Activated naive CD8-positive, alpha-beta T cell treated with anti-CD3 and anti-CD28 coated beads, Interleukin-2, amount 10 ng/mL, durations not matched to agents 7 days and 5 days (primary cell): ENCODE results near the gene GLI3. TPM values are rescaled to one million over a fixed set of nuclear protein-coding genes. Genes with fewer than 3 reads are reported as not detected.

Experiments
- ATAC-seq: fragments of 150-1000 bp; cut with Tn5 transposase; one replicate; pipeline ENCODE4 v1.10.0; 2021; ENCODE audit warnings: low read depth, moderate library complexity
- POLR2A ChIA-PET: fragments of 350-600 bp; sonication (Branson Sonifier 250); formaldehyde crosslinking; loops from one replicate; lab custom pipeline; 2021; ENCODE audit warnings: antibody characterized with exemption; lab: Charles Lee
- DNase-seq: peaks from one replicate; pipeline ENCODE4 v3.0.0; 2021
- H3K27ac Mint-ChIP-seq: one replicate; pipeline ENCODE4 v1.8.0; 2022; ENCODE audit warnings: mild to moderate bottlenecking, mixed read lengths
- H3K27me3 Mint-ChIP-seq: one replicate; pipeline ENCODE4 v1.8.0; 2022; ENCODE audit warnings: mild to moderate bottlenecking, moderate library complexity, mixed read lengths
- H3K36me3 Mint-ChIP-seq: one replicate; pipeline ENCODE4 v1.8.0; 2021; ENCODE audit warnings: mild to moderate bottlenecking, mixed read lengths
- H3K4me1 Mint-ChIP-seq: one replicate; pipeline ENCODE4 v1.8.0; 2021; ENCODE audit warnings: mixed read lengths
- H3K4me3 Mint-ChIP-seq: one replicate; pipeline ENCODE4 v1.8.0; 2022; ENCODE audit warnings: mild to moderate bottlenecking, moderate library complexity, mixed read lengths
- H3K9me3 Mint-ChIP-seq: one replicate; pipeline ENCODE4 v1.8.0; 2021; ENCODE audit warnings: mixed read lengths
- total RNA-seq, 2 experiments: library from RNA; stranded (reverse); gene quantifications; one replicate each; pipeline ENCODE4 v1.2.3, GENCODE V29; 2021

The GLI3 gene
- total RNA-seq, 2 experiments from 2014 or later = 0.75 to 1.3 TPM

DNA sequence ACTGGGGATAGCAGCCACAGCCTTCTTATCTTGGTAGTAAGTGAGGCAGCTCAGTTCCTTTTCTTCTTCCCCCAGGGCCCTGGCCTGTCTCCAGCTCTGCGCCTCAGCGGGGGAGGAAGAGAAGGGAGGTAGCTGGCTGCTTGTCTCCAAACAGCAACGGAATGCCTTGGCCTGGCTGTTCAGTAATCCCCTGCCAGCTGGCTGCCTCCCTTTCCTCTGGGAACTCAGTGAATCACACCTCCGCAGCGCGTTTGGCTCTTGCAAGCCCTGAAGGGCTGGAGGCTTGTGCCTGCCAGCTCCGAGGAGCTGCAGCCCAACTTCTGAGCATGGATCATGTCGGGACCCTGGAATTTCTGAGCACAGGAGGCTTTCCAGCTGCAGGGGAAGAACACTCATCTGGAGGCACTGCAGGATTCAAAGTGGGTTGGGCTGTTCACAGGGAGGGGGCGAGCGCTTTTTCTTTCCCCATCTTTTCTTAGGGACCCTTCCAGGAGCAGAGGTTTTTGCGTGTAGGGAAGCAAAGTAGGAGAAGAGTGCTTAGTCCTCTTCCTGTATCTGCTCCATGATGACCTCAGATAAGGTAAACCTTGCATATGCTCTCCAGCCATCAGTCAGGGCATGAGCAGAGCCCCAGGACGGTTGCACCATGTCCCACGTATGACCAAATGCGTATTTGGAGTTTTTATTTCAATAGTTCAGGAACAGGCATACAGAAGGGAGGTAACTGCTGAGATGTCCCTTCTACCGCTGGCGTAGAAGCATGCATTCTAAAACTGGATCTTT is 280.9 kb downstream of the GLI3 start:
- Mint-ChIP-seq H3K36me3 (no peaks in the 10 kb centered on the region), H3K9me3 (no peaks in the 10 kb centered on the region), H3K4me3 (no peak overlapping the region), H3K27me3 (peaks cover 16% of the 10 kb centered on the region), H3K4me1 (no peaks in the 10 kb centered on the region), H3K27ac (no peak overlapping the region)
- DNase-seq = no peak
- no peak for ATAC-seq
- POLR2A ChIA-PET = no interaction called here

DNA sequence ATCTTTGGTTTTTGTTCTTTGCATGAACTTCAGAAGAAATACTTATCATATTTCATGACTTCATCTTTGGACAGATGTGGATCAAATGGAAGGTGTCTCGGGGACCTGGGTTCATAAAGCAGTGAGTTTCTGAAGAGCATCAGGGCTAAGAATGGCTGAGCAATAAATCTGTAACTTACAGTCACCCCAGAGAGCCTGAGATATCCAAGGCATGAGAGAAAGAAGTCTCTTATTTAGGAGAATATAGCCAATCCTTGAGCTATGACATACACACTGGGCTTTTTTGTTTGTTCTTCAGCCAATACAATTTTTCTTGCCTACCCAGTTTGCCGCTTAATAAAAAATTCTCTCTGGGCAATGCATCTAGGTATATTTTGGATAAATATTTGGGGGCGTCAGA is 281.6 kb downstream of the GLI3 start:
- no peaks in the 10 kb centered on the region for H3K9me3 Mint-ChIP-seq
- no peak for ATAC-seq

DNA sequence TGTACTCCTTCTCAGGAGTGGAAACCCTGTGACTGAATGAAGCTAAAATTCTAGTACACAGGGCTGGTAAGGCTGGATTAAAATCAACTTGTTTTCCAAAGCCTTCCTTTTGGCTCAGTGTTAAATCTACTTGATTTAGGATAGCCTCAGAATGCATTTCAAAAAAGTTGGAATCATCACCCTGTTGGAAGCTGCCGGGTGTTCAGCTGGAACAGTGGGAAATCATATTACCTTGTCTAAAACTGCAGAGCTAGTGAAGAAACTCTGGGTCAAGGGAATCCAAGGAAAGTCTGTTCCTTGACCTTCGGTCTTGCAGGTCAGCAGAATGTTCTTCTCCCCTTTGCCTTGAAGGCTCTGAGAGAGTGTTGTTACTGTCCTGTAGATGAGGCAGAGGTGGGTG is 282.0 kb downstream of the GLI3 start:
- H3K4me1 Mint-ChIP-seq = no peaks in the 10 kb centered on the region
- no peak overlapping the region for H3K4me3 Mint-ChIP-seq
- ATAC-seq (no peak), DNase-seq (no peak)
- peaks cover 16% of the 10 kb centered on the region for H3K27me3 Mint-ChIP-seq
- no peak overlapping the region for H3K27ac Mint-ChIP-seq
- no peaks in the 10 kb centered on the region for H3K9me3 Mint-ChIP-seq
- no peaks in the 10 kb centered on the region for H3K36me3 Mint-ChIP-seq
- POLR2A ChIA-PET = no interaction called here

More for the DNA sequence above, 281.6 kb downstream of the GLI3 start:
- H3K4me1 Mint-ChIP-seq = no peaks in the 10 kb centered on the region
- POLR2A ChIA-PET = no interaction called here
- H3K4me3 Mint-ChIP-seq = no peak overlapping the region
- no peak overlapping the region for H3K27ac Mint-ChIP-seq
- no peak for DNase-seq
- H3K27me3 Mint-ChIP-seq = peaks cover 16% of the 10 kb centered on the region
- no peaks in the 10 kb centered on the region for H3K36me3 Mint-ChIP-seq

DNA sequence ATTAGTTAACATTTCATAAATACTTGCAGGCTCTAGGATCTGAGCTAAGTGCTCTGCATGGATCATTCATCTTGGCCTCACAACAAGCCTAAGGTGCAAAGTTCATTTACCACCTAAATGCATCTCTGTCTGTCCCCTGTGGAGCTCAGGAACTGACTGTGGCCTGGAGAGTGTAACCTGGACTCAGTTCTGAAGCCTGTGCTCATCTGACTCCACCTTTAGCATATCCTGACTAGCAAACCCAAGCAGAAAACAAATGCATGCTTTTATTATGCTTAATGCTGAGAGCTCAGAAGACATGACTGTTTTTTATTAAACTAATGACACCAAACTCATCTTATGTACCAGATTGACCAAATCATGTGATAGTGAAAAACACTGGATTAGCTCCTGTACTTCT is 288.5 kb downstream of the GLI3 start:
- POLR2A ChIA-PET = no interaction called here

DNA sequence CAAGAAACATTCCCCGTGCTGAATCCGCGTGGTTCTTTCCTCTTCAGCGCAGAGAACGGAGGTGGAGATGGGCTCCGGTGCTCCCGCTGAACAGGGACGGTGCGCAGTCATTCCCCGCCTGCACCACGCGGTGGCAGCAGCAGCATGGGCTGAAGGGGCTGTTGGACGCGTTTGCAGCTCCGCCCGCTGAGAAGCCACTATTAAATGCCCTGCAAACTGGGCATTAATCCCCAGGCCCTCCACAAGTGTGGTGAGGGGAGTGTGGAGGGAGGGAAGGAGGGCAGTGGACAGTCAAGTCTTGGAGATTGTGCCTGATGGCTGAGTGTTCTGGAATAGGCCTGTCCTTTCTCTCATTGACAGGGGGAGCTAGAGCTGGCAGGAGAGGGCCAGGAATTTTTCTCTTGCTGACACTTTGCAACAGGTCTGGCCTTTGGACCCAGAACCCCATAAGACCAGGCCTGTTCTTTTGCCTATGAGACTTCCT is 293.9 kb downstream of the GLI3 start:
- Mint-ChIP-seq H3K27ac (no peak overlapping the region), H3K9me3 (no peaks in the 10 kb centered on the region), H3K36me3 (no peaks in the 10 kb centered on the region), H3K4me3 (no peak overlapping the region), H3K4me1 (peaks cover 7% of the 10 kb centered on the region), H3K27me3 (peaks cover 17% of the 10 kb centered on the region)
- DNase-seq (peak; percentile 81), ATAC-seq (peak; percentile 82)
- POLR2A ChIA-PET = no interaction called here

More for the DNA sequence above, 288.5 kb downstream of the GLI3 start:
- Mint-ChIP-seq H3K27ac (no peak overlapping the region), H3K27me3 (peaks cover 4% of the 10 kb centered on the region), H3K9me3 (no peaks in the 10 kb centered on the region), H3K4me1 (peaks cover 3% of the 10 kb centered on the region), H3K4me3 (no peak overlapping the region), H3K36me3 (no peaks in the 10 kb centered on the region)
- DNase-seq (no peak), ATAC-seq (no peak)

DNA sequence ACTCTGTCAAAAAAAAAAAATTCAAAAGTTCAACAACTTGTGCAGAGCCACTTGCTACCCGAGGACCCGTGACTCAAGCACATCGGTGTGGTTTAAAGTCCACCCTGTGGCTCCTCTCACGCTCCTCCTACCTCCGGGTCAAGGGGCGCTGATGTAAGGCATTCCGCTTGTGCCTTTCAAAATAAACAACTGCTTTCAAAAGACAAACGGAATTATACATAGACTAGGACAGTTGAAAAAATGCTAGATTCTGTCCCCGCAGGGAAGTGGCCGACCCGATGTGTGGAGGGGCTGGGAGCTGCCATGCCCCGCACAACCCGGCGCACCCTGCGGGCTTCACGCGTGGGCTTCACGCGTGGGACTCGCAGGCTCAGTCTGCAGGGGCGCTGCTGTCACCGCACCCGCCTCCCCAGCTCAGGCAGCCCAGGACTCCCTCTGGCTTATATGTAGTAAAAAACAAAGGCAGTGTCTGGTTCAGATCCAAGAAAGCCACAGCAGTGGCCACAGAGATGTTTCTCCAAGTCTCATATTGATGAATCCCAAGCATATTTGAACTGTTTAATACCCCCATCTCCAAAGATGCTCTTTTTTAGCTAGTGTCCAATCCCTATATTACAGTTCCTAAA is 294.4 kb downstream of the GLI3 start:
- POLR2A ChIA-PET = no interaction called here
- Mint-ChIP-seq H3K4me3 (no peak overlapping the region), H3K9me3 (no peaks in the 10 kb centered on the region), H3K27ac (no peak overlapping the region), H3K4me1 (peaks cover 7% of the 10 kb centered on the region), H3K27me3 (peaks cover 19% of the 10 kb centered on the region), H3K36me3 (no peaks in the 10 kb centered on the region)
- ATAC-seq (peak; percentile 12), DNase-seq (no peak)

DNA sequence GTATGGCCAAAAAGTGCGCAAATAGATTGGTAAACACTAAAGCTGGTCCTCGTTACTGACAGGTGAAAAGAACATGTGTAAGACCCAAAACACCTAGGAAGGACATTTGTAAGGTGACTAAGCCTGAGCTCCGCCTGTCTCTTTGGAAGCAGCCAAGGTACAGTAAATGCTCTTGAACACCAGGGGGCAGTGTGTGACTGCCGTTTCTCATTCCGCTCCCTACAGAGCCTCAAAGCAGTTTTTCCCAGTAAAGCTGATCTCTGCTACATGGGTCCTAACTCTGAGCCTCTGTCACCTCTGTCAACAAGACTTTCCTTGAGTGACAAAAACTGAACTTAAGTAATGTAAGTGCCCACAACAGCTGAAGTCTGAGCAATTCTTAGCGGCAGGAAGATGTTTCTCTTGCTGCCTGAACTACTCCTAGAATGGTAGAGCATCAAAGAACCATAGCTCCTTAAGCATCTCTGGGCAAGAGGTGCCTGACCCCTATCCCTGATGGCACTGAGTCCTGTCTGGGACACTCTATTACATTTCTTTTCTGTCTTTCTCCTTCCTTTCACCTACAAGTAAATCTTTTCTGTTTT is 296.2 kb downstream of the GLI3 start:
- POLR2A ChIA-PET = no interaction called here
- DNase-seq (no peak), ATAC-seq (peak; percentile 76)
- H3K9me3 Mint-ChIP-seq = no peaks in the 10 kb centered on the region
- no peak overlapping the region for H3K4me3 Mint-ChIP-seq
- peaks cover 25% of the 10 kb centered on the region for H3K27me3 Mint-ChIP-seq
- no peak overlapping the region for H3K27ac Mint-ChIP-seq
- H3K4me1 Mint-ChIP-seq = peaks cover 7% of the 10 kb centered on the region
- no peaks in the 10 kb centered on the region for H3K36me3 Mint-ChIP-seq

DNA sequence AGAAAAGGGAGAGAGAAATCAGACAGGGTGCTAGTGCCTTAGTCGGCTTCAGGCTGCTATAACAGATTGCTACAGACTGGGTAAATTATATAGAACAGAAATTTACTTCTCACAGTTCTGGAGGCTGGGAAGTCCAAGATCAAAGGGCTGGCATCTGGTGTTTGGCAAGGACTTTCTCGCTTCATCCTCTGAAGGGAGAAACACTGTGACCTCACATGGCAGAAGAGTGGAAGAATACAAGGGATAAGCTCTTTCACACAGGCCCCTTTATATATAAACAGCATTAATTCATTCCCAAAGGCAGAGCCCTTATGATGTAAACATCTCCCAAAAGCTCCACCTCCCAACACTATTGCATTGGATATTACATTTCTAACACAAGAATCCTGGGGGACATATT is 298.6 kb downstream of the GLI3 start:
- peaks cover 4% of the 10 kb centered on the region for H3K4me1 Mint-ChIP-seq
- no peaks in the 10 kb centered on the region for H3K36me3 Mint-ChIP-seq
- H3K27me3 Mint-ChIP-seq = peaks cover 21% of the 10 kb centered on the region
- H3K9me3 Mint-ChIP-seq = no peaks in the 10 kb centered on the region
- H3K27ac Mint-ChIP-seq = no peak overlapping the region
- DNase-seq = no peak
- no peak for ATAC-seq
- H3K4me3 Mint-ChIP-seq = no peak overlapping the region
- POLR2A ChIA-PET = no interaction called here

DNA sequence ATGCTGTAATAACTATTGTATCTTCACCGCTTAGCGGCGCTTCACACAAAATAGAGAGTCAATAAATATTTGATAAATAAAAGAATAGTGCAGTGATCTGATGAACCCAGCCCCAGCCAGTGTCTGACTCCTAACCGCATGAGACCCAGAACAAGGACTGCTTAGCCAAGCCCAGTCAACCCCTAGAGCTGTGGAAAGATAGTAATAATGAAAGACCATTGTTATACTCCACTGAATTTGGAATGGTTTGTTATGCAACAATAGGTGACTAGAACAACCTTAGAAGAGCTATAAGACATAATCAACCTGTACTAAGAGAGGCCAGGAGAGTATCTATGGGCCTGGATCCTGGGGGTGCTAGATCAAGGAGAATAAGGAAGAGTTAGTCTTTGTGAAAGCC is 303.6 kb downstream of the GLI3 start:
- ATAC-seq = no peak

DNA sequence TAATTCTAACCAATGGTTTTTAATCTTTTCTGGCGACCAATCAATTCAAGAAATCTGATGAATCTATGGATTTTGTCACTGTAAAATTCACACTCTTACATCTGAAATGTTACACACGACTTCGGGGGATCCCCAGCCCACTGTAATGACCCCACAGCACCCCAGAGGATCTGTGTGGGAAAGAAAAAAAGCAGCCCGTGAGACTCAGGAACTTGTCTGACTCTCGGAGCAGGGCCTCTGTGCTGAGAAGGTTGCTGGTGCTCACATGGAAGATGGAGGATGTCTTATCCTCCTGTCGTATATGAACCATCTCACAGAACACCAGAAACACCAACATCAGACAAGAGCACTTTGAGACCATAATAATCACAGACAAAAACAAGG is 305.8 kb downstream of the GLI3 start:
- Mint-ChIP-seq H3K4me3 (no peak overlapping the region), H3K27ac (no peak overlapping the region), H3K27me3 (peaks cover 4% of the 10 kb centered on the region), H3K4me1 (no peaks in the 10 kb centered on the region), H3K9me3 (no peaks in the 10 kb centered on the region), H3K36me3 (no peaks in the 10 kb centered on the region)
- POLR2A ChIA-PET = no interaction called here
- DNase-seq = no peak
- no peak for ATAC-seq

More for the DNA sequence above, 303.6 kb downstream of the GLI3 start:
- Mint-ChIP-seq H3K4me3 (no peak overlapping the region), H3K9me3 (no peaks in the 10 kb centered on the region), H3K4me1 (no peaks in the 10 kb centered on the region), H3K27ac (no peak overlapping the region), H3K27me3 (peaks cover 12% of the 10 kb centered on the region), H3K36me3 (no peaks in the 10 kb centered on the region)
- POLR2A ChIA-PET = no interaction called here
- no peak for DNase-seq

DNA sequence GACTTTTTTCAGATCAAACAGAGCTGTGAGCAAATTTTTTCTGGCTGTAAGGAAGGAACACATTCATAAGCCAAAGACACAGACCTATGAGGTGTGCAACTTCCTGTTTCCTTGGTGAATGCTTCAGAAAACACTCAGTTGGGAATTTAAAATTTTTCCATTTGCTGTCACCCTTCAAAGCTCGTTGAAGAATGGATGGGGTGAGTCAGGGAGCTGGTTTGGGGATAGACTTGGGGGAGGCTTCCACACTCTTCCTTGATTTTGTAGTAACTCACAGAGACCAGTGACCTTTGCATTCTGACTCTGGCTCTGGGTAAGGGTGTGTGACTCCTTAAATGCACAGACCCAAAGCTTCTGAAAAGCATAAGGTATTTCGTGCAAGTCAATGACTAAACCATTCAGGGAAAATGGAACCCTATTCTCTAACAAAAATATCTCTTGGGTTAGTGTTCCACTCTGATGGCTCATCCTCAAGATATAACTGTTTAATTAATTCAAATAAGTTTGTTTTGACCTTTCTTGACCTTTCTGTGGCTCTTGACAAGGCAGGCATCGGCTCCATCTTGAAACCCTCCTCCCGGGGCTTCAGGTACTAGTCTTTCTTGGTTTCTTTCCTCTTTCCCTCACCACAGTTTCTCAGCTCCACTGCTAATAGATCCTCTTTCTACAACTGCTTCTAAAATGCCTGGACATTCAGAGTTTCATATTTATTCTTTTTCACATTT is 306.3 kb downstream of the GLI3 start:
- H3K4me1 Mint-ChIP-seq = no peaks in the 10 kb centered on the region
- H3K9me3 Mint-ChIP-seq = no peaks in the 10 kb centered on the region
- H3K4me3 Mint-ChIP-seq = no peak overlapping the region
- H3K27ac Mint-ChIP-seq = no peak overlapping the region
- H3K36me3 Mint-ChIP-seq = no peaks in the 10 kb centered on the region
- ATAC-seq = no peak
- POLR2A ChIA-PET = no interaction called here
- peaks cover 4% of the 10 kb centered on the region for H3K27me3 Mint-ChIP-seq
- DNase-seq = no peak

DNA sequence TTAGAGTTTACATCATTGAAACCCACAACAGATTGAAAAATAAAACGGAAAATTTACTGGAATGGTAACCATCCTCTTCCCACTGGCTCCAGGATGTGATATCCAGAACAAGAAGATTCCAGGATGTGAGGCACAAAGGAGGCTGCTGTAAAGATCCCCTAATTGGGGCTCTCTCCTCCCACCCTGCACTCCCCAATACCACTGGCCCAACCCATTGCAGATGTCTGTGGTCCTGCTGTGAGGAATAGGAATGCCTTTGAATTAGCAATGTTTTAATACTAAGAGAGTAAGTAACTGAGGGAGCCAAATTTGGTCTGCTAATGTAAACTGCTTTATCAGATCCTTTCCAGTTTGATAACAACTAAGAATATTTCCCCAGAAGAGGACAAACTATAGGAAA is 308.2 kb downstream of the GLI3 start:
- H3K4me3 Mint-ChIP-seq = no peak overlapping the region
- no peaks in the 10 kb centered on the region for H3K9me3 Mint-ChIP-seq
- H3K36me3 Mint-ChIP-seq = no peaks in the 10 kb centered on the region
- POLR2A ChIA-PET = no interaction called here
- no peak overlapping the region for H3K27ac Mint-ChIP-seq
- H3K27me3 Mint-ChIP-seq = peaks cover 4% of the 10 kb centered on the region
- H3K4me1 Mint-ChIP-seq = no peaks in the 10 kb centered on the region
- ATAC-seq = no peak
- DNase-seq = no peak

DNA sequence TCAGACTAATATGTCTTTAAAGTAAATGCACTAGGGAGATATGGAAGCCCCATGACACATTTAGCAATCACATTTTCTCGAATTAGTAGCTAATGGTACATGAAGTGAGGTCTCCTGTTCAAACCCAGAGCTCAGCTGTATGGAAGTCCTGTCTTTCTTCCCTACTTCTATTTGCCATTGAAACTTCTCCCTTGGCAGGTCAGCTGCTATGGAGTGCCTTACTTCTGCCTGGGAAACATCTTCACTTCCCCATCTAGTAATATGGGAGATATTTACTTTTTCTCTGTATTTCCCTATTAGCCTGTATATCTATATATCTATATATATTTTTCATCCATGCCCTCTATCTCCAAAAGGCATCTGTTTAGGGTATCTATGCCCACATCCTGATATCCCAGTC is 308.8 kb downstream of the GLI3 start:
- peaks cover 4% of the 10 kb centered on the region for H3K27me3 Mint-ChIP-seq
- no peak overlapping the region for H3K27ac Mint-ChIP-seq
- no peaks in the 10 kb centered on the region for H3K9me3 Mint-ChIP-seq
- no peaks in the 10 kb centered on the region for H3K36me3 Mint-ChIP-seq
- no peak overlapping the region for H3K4me3 Mint-ChIP-seq
- ATAC-seq = no peak
- DNase-seq = no peak
- POLR2A ChIA-PET = no interaction called here
- no peaks in the 10 kb centered on the region for H3K4me1 Mint-ChIP-seq
